ENCODE measurements around the gene TRAF2.

TRAF2 gene

DNA sequence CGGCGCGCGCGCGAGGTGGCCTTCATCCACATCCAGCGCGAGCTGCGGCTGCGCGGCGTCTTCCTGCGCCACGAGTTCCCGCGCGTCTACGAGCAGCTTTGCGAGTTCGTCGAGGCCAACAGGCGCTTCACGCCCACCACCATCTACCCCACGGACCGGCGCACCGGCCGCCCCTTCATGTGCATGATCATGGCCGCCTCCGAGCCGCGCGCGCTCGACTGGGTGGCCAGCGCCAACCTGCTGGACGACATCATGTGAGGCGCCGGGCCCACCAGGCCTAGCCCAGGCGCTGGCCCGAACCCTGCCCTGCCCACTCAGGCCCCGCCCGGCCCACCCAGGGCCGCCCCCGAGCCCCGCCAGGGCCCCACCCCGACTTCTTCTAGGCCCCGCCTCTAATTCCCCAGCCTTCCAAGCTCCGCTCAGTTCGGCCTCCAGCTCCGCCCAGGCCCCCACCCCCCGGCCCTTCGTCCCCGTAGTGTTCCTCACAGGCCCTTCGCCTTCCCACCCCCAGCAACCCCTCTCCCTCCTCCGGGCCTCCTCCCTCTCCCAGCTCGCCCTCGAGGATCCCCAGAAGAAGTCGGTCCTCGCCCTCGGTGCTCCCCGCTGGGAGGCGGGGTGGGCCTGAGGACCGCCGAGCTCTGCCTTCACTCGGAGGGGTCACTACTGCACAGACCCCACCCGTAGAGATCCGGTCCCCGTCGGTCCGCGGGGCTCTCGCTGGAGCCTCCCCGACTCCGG, 39.1 kb upstream of the TRAF2 start:
- peak; percentile 26 to 63 for DNase-seq

DNA sequence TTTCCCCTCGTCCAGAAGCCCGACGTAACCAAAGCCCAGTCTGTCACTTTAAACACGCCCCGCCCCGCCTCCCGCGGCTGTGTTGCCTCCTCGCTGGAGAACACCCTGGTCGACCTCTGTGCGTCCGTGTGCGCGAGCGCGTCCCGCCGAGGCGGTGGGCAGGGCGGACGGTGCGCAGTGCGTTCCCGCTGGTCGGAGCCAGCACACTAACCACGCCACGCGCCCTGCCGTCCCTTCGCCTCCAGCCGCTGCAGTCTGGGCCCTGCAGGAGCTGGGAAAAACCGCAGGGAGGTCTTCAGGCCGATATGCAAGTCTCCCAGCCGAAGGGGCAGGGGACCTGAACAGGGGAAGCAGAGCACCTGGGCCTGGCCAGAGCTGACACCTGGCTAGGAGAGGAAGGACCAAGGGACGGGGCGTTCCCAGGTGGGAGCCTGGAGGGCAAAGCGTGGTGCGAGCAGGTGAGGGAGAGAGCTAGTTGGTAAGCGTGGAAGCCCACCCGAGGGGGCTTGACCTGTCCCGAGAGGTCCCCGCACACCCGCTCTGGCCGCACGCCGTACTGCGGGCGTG, 38.4 kb upstream of the TRAF2 start:
- peak; percentile 64 to 86 for DNase-seq

DNA sequence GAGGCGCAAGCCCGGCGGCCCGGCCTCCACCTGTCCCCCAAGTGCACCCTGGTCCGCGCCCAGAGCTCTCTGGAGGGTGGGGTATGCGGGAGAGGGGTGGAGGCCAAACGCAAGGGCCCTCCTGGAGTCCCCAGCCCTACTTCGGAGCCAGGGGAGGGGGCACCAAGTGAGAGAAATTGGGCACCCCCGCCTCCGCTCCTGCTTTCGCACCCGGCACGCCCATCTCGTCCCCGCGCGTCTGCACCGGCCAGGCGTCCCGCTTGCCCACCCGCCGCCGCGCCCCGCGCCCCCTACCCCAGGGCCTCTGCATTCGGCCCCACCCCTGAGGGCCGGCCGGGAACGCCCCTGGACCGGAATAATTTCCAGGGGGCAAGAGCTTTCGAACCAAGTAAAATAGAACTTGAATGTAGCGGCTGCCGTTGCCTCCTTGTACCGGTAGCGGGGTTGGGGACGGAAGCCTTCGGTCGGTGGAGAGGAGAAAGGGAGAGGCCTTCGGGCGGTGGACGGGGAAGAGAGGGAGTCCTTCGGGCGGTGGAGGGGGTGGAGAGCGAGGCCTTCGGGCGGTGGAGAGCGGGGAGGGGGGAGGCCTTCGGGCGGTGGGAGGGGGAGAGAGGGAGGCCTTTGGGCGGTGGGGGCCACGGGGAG, 37.8 kb upstream of the TRAF2 start:
- no peak for DNase-seq

DNA sequence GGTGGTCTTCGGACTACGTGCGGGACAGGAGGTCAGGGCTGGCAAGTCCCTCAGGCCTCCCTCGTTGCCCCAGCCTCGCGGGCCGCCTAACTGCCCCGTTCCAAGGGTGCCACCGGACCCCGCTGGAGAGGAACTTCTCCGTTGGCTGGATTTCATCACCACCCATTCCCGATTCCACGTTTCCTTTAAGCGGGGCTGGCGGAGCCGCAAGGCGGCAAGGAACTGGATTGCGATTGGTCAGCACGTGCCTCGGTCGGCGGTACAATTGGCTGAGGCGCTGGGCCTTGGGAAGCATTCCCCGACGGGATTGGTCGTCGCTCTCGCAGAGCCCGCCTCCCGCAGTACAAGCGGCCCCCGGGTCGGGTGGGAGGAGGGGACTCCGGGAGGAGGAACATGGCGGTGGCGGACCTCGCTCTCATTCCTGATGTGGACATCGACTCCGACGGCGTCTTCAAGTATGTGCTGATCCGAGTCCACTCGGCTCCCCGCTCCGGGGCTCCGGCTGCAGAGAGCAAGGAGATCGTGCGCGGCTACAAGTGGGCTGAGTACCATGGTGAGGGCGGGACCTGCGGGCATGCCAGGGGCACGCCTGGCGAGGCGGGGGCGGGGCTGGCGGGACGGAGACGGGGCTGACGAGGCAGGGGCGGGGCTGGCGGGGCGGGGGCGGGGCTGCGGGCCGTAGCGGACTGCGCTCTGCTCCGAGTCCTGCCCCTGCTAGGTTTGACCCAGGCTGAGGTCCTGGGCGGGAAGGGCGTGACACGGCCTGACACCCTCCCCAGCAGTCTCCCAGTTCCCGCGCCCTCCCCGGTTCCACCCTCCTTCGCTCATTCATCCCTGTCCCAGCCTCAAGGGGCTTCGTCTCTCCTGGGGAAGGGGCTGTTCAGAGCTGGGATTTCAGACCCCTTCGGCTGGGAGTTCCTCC, 37.0 kb upstream of the TRAF2 start, which contains the start of gene PHPT1:
Gene PHPT1 (plus strand): TSS at position 372 of the 922 bp plus-strand sequence. CDS start 22 bp downstream, at position 394.
- peak; percentile 99 for DNase-seq

DNA sequence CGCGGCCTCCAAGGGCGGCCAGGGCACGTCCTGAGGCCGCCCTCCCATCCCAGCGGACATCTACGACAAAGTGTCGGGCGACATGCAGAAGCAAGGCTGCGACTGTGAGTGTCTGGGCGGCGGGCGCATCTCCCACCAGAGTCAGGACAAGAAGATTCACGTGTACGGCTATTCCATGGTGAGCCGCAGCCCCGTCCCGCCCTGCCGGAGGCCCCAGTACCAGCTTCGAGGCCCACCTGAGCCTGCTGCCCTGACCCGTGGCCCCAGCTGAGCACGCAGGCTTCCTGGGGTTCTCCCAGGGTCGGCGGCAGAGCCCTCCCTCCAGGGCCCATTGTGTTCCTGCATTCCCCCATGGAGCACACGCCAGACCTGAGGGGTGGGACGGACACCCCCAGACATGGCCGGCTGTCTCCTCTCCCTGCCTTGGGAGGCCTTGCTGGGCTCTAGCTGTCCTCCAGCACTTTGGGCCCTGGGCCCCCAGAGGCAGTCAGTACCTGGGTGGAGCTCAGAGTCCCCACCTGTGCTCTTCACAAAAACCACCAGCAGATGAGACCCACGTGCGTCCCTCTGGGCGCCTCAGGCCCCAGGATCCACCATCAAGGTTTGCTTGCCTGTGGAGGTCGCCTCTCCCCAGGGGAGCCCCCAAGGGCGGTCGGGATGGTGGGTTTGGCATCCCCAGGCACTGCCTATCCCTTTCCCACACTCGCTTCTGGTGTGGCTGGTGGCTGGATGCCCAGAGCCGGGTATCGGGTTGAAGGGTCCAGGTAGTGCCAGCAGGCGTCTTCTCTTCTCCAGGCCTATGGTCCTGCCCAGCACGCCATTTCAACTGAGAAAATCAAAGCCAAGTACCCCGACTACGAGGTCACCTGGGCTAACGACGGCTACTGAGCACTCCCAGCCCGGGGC, 36.1 kb upstream of the TRAF2 start:
- DNase-seq, result no peak

DNA sequence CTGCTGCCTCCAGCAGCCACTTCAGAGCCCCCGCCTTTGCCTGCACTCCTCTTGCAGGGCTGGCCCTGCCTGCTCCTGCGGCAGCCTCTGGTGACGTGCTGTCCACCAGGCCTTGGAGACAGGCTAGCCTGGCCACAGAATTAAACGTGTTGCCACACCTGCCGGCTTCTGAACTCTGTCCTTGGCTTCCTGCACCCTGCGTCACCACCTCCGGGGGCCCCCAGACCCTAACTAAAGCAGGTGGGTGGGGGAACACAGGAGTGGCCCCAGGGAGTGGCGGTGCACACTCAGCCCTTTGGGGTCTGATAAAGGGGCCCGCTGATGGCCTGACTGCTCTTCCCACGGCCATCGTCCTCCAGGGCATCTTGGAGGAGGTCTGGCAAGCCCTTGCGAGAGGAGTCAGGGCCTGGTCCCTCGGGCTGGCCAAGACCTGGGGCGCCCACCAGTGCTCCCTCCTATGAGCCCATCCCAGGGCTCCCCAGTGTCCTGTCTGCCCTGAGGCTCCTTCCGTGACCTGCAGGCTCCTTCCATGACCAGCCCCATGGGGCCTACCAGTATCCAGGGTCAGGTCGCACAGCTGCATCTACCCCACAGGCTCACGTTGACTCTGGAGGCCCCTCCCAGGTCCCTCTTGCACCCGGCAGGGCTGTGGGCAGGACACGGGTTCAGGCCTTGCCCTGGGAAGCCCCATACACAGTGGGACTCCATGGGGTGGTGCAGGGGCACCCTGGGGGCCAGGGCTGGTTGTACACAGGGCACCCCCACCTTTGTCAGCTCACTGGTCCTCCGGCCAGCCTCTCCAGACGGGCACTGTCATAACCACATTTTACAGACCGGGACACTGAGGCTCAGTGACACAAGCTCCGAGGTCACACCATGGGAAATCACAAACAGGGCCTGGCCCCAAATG, 35.2 kb upstream of the TRAF2 start:
- no peak for DNase-seq

DNA sequence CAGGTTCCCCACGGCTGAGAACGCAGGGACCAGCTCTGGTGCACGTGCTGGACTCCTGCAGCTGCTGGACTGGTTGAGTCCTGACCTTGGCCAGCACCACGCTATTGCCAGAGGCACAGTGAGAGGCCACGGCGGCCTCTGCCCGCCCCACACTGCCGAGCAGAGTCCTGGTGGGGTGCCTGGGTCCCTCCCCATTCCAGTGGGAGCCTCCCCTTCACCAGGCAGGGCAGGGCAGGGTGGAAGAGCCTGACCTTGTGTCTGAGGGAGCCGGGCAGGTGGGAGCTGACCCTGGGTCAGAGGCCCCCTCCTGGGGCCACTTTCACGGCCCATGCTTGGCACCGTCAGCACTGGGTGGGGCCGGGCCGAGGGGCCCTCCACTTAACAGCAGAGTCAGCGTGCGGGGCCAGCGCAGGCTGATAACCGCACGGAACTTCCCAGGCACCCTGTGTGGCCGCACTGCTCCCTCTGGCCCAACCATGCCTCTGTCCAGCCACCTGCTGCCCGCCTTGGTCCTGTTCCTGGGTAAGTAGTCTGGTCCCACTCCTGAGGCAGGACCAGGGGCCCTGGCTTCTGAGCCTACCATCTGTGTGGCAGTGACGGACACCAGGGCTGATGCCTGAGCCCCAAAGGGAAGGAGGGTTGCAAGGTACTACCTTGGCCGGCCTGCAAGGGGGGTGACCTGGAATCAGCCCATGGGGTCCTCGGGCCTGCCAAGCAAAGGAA, 34.2 kb upstream of the TRAF2 start, which contains the start of gene MAMDC4:
Gene MAMDC4 (plus strand): TSS at position 406 of the 723 bp plus-strand sequence. CDS start 71 bp downstream, at position 477.
- DNase-seq, result no peak

DNA sequence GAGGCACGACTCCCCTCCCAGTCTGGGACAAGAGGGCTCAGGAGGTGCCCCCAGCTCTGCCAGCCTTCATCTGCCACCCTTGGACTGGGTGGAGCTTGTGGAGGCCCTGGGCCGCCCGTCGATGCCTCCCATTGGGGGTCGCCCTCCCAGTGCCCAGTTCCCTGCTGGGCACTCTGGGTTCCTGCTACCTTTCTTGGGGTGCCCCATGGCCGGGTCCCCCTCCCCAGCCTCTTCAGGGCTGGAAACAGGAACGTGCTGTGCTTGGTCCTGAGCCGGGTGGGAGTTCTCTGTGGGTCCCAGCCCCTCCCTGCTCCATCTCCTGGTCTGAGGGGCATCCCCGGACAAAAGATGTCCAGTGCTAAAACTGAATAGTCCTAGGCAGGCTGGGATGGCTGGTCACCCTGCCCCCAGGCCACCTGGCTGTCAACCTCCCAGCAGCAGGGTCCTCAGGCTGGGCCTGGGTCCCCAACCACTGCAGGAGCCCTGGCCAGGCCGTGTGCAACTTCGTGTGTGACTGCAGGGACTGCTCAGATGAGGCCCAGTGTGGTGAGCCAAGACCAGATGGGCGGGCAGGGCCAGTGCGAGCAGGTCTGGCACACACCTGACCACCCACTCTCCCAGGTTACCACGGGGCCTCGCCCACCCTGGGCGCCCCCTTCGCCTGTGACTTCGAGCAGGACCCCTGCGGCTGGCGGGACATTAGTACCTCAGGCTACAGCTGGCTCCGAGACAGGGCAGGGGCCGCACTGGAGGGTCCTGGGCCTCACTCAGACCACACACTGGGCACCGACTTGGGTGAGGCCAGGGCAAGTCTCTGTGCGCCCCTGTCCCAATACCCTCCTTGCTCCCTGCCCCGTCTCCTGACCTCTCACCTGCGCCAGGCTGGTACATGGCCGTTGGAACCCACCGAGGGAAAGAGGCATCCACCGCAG, 33.4 kb upstream of the TRAF2 start:
- no peak for DNase-seq

DNA sequence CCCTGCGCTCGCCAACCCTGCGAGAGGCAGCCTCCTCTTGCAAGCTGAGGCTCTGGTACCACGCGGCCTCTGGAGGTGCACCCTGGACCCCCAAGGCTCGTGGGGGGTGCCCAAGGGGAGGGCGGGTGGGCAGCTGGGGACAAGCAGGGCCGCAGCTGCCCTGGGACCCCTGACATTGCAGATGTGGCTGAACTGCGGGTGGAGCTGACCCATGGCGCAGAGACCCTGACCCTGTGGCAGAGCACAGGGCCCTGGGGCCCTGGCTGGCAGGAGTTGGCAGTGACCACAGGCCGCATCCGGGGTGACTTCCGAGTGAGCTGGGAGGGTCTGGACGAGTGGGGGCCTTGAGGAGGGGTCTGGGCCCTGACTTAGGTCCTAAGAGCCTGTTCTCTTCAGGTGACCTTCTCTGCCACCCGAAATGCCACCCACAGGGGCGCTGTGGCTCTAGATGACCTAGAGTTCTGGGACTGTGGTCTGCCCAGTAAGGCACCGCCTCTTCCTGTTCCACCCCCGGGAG, 32.7 kb upstream of the TRAF2 start:
- no peak for DNase-seq

DNA sequence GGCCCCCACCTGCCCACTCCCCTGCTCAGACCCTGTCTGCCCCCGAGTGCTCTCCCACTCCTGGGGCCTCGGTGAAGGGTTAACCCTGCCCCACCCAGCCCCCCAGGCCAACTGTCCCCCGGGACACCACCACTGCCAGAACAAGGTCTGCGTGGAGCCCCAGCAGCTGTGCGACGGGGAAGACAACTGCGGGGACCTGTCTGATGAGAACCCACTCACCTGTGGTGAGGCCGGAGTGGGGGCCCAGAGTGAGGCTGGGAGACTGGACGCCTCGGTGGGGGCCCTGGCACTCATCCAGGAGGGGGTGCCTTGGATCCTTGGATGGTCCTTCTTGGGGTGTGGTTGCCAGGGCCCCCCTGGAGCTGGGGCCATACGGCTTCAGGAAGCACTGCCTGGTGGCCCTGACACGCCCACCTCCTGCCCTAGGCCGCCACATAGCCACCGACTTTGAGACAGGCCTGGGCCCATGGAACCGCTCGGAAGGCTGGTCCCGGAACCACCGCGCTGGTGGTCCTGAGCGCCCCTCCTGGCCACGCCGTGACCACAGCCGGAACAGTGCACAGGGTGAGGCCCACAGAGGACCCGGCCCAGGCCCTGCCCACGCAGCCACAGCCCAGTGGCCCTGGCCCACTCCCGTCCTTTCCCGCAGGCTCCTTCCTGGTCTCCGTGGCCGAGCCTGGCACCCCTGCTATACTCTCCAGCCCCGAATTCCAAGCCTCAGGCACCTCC, 32.0 kb upstream of the TRAF2 start:
- DNase-seq, result no peak

DNA sequence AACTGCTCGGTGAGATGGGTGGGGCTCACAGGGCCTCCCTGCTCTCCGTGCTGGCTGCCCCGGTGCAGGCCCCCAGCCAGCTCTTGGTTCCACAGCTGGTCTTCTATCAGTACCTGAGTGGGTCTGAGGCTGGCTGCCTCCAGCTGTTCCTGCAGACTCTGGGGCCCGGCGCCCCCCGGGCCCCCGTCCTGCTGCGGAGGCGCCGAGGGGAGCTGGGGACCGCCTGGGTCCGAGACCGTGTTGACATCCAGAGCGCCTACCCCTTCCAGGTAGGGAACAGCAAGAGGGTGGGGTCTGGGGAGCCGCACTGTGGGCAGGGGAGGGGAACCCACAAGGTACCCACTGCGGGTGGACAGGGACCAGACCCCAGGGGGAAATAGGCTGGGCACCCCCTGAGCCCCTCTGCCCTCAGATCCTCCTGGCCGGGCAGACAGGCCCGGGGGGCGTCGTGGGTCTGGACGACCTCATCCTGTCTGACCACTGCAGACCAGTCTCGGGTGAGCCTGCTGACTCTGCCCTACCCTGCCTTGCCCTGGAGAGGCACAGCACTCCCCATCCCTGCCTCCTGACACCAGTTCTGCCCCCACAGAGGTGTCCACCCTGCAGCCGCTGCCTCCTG, 31.4 kb upstream of the TRAF2 start:
- no peak for DNase-seq

DNA sequence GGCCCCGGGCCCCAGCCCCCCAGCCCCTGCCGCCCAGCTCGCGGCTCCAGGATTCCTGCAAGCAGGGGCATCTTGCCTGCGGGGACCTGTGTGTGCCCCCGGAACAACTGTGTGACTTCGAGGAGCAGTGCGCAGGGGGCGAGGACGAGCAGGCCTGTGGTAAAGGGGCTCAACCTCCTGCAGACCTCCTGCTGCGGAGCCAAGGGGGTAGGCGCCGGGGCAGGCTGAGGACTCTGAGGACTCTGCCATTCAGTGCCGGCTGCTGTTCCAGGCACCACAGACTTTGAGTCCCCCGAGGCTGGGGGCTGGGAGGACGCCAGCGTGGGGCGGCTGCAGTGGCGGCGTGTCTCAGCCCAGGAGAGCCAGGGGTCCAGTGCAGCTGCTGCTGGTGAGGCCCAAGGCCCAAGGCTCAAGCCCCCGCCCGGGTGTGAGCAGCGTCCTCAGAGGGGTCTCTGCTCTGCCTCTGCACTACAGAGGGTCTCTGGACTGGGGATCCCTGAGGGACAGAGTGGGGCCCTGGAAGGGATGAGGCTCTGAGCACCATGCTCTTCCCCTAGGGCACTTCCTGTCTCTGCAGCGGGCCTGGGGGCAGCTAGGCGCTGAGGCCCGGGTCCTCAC, 30.7 kb upstream of the TRAF2 start:
- DNase-seq, result no peak

DNA sequence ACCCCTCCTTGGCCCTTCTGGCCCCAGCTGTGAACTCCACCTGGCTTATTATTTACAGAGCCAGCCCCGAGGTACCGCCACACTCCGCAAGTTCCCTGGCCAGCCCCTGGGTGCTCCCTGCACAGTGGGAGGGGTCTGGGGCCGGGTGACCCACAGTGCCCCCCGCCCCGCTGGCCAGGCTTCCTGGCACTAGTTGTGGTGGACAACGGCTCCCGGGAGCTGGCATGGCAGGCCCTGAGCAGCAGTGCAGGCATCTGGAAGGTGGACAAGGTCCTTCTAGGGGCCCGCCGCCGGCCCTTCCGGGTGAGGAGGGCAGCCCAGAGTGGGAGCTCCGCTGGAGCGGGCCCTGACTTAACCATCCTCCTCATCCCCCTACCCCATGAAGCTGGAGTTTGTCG, 30.2 kb upstream of the TRAF2 start:
- no peak for DNase-seq

DNA sequence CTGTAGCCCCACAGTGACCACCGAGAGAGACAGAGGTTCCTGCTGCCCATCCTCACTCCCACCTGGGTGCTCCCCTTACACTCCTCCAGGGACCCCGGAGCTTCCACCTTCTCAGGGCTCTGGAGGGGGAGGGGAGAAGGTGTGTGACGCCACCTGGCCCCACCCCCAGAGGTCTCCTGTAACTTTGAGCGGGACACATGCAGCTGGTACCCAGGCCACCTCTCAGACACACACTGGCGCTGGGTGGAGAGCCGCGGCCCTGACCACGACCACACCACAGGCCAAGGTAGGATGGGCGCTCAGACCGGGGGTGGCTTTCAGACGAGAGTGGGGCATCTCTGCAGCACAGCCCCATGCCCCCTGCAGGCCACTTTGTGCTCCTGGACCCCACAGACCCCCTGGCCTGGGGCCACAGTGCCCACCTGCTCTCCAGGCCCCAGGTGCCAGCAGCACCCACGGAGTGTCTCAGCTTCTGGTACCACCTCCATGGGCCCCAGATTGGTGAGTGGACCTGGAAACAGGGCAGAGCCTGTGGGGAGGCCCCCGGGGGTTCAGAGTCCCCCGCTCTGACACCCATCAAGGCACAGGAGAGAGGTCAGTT, 29.7 kb upstream of the TRAF2 start:
- DNase-seq, result no peak

DNA sequence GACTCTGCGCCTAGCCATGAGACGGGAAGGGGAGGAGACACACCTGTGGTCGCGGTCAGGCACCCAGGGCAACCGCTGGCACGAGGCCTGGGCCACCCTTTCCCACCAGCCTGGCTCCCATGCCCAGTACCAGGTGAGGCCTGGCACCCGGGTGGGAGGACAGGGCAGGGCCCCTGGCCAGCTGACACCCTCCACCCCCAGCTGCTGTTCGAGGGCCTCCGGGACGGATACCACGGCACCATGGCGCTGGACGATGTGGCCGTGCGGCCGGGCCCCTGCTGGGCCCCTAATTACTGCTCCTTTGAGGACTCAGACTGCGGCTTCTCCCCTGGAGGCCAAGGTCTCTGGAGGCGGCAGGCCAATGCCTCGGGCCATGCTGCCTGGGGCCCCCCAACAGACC, 29.1 kb upstream of the TRAF2 start:
- DNase-seq, result no peak

DNA sequence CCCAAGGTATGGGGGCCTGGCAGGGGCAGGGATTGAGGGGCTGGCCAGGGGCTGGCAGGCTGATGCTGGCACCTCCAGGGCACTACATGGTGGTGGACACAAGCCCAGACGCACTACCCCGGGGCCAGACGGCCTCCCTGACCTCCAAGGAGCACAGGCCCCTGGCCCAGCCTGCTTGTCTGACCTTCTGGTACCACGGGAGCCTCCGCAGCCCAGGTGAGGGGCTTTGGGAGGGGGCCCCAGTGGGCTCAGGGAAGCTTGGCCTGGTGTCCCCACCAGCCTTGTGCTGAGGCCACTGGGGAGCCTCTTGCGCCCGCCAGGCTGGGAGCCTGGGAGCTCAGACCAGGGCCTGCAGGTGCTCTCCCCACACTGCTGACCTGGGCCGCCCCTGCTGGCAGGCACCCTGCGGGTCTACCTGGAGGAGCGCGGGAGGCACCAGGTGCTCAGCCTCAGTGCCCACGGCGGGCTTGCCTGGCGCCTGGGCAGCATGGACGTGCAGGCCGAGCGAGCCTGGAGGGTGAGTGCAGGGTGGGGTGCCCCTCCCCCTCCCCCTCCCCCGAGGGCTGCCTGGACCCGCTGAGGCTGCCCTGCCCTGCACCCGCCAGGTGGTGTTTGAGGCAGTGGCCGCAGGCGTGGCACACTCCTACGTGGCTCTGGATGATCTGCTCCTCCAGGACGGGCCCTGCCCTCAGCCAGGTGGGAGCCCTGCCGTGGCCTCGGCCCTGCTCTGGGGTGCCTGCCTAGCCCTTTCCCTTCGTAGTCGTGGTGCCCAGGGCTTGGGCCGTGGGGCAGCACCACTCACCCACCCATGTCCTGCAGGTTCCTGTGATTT, 28.5 kb upstream of the TRAF2 start:
- no peak for DNase-seq

All from SW 1271 (cell line).